OCI-LY3 (cell line): ENCODE results near the gene RFX2.

Experiments
- CTCF ChIP-seq: fragments of 200-600, 300-600 bp; sonication (generic); IDR thresholded peaks from 2 replicates; pipeline ENCODE4 v1.5.1; 2014; ENCODE audit warnings: antibody characterized with exemption, low read length, low read depth
- EZH2phosphoT487 ChIP-seq: fragments of 200-600 bp; shearing (Covaris generic); IDR thresholded peaks from 2 replicates; pipeline ENCODE4 v1.6.1; 2018; ENCODE audit warnings: antibody characterized with exemption, mixed run types, low read depth

DNA sequence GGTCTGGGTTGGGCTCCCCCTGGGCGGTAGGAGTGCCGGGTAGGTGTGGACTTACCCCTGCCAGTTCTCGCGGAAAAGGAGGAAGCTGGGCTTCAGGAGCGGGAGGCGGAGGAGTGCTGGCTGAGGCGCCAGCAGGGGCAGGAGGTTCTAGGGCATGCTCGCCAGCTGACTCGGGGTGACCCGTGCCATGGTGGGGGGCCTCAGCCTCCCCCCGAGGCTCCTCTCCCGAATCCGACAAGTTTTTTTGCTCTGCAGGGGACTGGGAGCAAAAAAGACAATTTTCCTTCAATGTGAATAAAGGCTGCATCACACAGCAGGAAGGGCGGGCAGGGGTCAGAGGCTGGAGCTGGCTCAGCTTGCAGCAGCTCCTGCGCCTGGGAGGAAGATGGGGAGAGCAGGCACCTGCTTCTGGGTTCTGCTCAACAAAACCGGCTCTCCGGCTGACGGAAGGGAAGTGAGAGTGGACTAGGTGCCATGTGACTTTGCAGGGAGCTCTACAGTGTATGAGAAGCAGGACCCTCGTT, 158.9 kb downstream of the RFX2 start:
- TF ChIP-seq CTCF (no peak), EZH2phosphoT487 (no peak)
